Mucosa of descending colon (tissue), 3 donors: ENCODE data around the gene CAV1. TPM values are rescaled to one million over a fixed set of nuclear protein-coding genes. Genes with fewer than 3 reads are reported as not detected.

Experiments used
- ATAC-seq: fragments of 200-7000 bp; cut with Tn5 transposase; one replicate; pipeline ENCODE4 v1.9.1; 2020; ENCODE audit warnings: mild to moderate bottlenecking, moderate library complexity
- DNase-seq, 3 donors: peaks; one replicate each; pipeline ENCODE4 v3.0.0-alpha.2; 2020
- H3K36me3 ChIP-seq: fragments of 200-600 bp; one replicate; pipeline ENCODE4 v1.8.0; 2021; ENCODE audit warnings: low read depth, mild to moderate bottlenecking
- H3K4me1 ChIP-seq: fragments of 200-600 bp; one replicate; pipeline ENCODE4 v1.8.0; 2021; ENCODE audit warnings: low read depth, mild to moderate bottlenecking
- H3K4me3 ChIP-seq: fragments of 200-600 bp; one replicate; pipeline ENCODE4 v1.8.0; 2021; ENCODE audit warnings: mild to moderate bottlenecking
- H3K9me3 ChIP-seq: fragments of 200-600 bp; one replicate; pipeline ENCODE4 v1.8.0; 2021; ENCODE audit warnings: mild to moderate bottlenecking
- intact Hi-C, 2 donors: fragments of 100-400 bp; cut with DNase I in 1 of 2; cut with micrococcal nuclease in 1 of 2; formaldehyde crosslinking; loops; one replicate each; pipeline versions ENCODE4 v1.11.0 to v1.11.1; 2022; cut with DNase I, micrococcal nuclease
- total RNA-seq, 3 donors: library from RNA; stranded (reverse); fragmentation: NEBNext Ultra II Directional in 2 of 3; extraction: Animal tissue kit (Norgen Biotek cat#: 25700) in 2 of 3; gene quantifications; one replicate each; pipeline versions ENCODE4 v1.2.1 to v1.2.4, GENCODE V29; 2021 to 2023
- TF ChIP-seq, protein P1 (sequence below): fragments of 200-600 bp; IDR thresholded peaks from one replicate; pipeline ENCODE4 v1.8.0; 2022; ENCODE audit warnings: antibody characterized with exemption, mild to moderate bottlenecking
- donor health status: DM: no; HTN: no; CAD: no; lungs with moderate emphysema.
- donor health status: DM: no; HTN: no; CAD: no.
- donor health status: DM: no; HTN: yes; CAD: no.

Gene CAV1
- total RNA-seq, 3 donors from 2014 or later: 17.9 to 248 (median 46.1) TPM

DNA sequence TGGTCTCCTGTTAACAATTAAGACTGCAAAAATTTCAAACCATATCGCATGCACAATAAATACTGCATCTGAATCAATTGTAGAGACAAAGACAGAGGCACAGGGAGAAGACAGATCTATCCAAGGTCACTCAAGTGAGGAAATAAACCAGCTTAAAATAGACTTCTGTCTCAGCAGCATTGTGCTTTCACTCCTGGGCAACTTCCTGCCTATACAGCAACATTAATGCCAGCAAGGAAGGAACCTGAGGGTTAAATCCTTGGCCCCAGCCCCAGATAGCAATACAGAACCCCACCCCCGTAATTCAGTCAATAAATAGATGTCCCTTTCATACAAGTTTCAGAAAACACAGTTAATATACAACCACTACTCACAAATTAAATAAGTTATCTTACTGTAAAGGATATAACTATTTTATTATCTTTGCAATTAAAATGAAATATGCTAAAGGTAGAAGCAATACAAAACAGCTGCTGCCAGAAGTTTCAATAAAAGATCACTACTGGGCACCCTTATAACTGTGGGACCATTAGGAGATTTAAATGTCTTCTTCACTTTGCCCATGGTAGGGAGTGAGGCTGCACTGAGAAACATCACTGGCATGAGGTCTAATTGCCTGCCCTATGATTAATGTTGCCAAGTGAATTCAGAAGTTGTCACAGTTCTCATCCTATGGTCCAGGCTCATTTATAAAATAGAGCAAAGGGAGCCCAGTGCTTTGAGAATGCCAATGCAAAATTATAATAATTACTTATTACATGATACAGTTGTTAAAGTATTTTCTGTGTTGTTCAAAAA is 49.4 kb downstream of the CAV1 start:
- intact Hi-C loops: no loop called here
- DNase-seq: no peak
- no peaks in the 10 kb centered on the region for H3K36me3 ChIP-seq
- ATAC-seq: peak; percentile 70
- TF ChIP-seq, protein P1, sequence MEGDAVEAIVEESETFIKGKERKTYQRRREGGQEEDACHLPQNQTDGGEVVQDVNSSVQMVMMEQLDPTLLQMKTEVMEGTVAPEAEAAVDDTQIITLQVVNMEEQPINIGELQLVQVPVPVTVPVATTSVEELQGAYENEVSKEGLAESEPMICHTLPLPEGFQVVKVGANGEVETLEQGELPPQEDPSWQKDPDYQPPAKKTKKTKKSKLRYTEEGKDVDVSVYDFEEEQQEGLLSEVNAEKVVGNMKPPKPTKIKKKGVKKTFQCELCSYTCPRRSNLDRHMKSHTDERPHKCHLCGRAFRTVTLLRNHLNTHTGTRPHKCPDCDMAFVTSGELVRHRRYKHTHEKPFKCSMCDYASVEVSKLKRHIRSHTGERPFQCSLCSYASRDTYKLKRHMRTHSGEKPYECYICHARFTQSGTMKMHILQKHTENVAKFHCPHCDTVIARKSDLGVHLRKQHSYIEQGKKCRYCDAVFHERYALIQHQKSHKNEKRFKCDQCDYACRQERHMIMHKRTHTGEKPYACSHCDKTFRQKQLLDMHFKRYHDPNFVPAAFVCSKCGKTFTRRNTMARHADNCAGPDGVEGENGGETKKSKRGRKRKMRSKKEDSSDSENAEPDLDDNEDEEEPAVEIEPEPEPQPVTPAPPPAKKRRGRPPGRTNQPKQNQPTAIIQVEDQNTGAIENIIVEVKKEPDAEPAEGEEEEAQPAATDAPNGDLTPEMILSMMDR: no peak
- H3K4me1 ChIP-seq: peaks cover 11% of the 10 kb centered on the region
- no peak overlapping the region for H3K4me3 ChIP-seq
- no peaks in the 10 kb centered on the region for H3K9me3 ChIP-seq

DNA sequence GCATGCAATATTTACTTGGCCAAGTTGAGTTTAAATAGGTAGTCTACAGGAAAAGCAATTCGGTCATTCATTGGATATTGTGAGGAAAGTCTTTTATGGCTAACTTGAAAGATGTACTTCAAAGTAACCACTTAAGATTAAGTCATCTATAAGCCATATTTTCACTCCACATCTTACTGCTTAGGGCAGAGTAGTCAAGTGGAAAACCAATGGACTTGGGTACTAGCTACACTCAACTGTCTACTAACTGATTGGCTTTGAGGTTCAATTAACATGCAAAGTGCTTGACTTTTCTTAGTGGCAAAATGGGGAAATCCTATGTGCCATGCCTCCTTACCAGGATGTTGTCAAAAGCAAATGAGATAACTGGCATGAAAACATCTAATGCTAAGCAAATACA is 51.0 kb downstream of the CAV1 start:
- Histone ChIP-seq H3K9me3 (no peaks in the 10 kb centered on the region), H3K4me3 (no peak overlapping the region), H3K4me1 (peaks cover 11% of the 10 kb centered on the region), H3K36me3 (no peaks in the 10 kb centered on the region)
- TF ChIP-seq, protein P1: no peak
- no peak for DNase-seq
- ATAC-seq: no peak
- intact Hi-C loops: no loop called here

DNA sequence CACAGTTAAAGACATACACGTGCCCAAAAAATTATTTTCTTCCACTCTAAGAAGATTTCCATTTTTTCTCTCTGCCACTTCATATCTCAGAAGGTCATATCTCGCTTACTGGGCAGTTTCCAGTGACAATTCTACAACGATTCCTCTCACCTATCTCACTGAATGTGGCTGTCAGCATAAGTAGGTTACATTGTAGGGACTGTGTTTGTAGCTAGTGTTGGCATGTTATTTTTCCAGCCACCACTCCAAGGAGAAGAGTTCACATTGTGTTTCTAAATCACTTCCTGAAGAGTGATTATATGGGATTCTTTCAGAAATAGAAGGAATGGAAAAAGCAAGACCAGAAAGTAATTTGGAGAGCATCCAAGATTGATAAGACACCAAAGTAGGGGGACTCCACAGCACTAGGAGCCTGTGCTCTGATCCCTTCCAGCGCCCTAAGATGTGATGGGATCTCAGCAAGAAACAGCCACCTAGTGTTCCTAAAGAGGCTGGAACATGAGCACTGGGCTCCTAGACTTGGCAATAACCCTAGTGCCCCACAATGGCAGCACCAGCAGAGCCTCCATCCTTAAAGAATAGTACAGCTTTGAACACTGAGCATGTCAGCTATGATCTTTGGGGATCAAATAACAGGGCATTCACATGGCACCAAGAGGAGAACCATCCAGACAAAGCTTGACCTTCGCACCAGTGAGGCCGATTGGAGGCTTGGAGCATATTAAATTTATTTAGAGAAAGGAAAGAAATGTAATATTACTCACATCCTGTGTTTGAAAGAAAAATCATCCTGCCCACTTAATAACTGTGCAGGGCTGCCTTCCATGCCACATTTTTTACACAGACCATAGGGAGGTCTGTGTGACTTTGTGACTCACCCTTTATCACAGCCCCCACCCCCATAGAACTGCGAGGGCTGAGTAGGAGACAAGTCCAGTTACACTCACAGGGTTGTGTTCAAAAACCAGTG is 51.8 kb downstream of the CAV1 start:
- TF ChIP-seq, protein P1: no peak
- Histone ChIP-seq H3K9me3 (no peaks in the 10 kb centered on the region), H3K4me3 (no peak overlapping the region), H3K4me1 (peaks cover 11% of the 10 kb centered on the region), H3K36me3 (no peaks in the 10 kb centered on the region)
- DNase-seq (no peak), ATAC-seq (peak; percentile 41)
- intact Hi-C loops: no loop called here

DNA sequence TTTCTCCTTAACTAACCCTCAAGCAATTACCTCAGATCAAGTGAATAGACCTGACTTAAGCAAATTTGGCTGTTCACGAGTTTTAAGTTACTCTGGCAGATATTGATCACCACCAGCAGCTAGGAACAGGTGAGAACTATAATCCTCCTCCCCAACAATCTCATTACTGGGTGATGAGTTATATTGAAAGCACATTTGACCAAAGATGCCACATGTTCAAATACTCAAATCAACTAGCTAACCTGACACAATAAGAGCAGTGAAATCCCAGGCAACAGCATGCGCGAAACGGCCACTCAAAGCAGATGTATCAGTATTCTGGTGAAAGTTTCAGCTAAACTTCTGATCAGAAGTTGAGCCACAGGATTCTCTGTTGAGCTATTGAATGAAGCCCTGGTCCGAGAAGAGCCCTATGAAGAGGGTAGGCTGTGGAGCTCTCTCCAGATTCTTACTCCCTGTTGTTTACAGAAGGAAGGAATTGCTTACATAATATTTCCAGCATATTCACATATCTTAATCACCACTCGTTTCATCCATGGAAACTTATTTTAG is 52.6 kb downstream of the CAV1 start:
- Histone ChIP-seq H3K9me3 (no peaks in the 10 kb centered on the region), H3K36me3 (no peaks in the 10 kb centered on the region), H3K4me1 (peaks cover 11% of the 10 kb centered on the region), H3K4me3 (no peak overlapping the region)
- TF ChIP-seq, protein P1: no peak
- no peak for ATAC-seq
- no peak for DNase-seq
- intact Hi-C loops: no loop called here

DNA sequence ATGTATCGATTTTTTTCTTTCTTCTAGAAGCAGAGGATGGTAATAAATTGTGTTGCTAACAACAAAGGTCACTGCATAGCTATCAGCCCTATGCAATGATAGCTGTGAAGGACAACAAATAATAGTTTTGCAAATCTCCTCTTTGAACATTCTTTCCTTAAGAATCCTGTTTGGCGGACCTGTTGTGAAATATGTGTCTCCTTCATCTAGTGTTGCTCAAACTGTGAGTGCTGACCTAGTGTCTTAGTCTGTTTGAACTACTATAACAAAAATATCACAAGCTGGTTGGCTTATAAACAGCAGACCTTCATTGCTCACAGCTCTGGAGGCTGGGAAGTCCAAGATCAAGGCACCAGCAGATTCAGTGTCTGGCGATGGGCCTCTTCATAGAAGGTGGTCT is 53.7 kb downstream of the CAV1 start:
- TF ChIP-seq, protein P1: no peak
- no peak for DNase-seq
- H3K4me3 ChIP-seq: no peak overlapping the region
- H3K36me3 ChIP-seq: no peaks in the 10 kb centered on the region
- intact Hi-C loops: no loop called here
- H3K9me3 ChIP-seq: no peaks in the 10 kb centered on the region
- no peak for ATAC-seq
- peaks cover 11% of the 10 kb centered on the region for H3K4me1 ChIP-seq
